OCI-LY7 (cell line): ENCODE data around the gene TNS1.

Experiments used
- EZH2phosphoT487 ChIP-seq: fragments of 200-600 bp; sonication (generic); IDR thresholded peaks from 2 replicates; pipeline ENCODE4 v1.6.1; 2018; ENCODE audit warnings: low read depth, borderline replicate concordance, mild to moderate bottlenecking, mixed run types, antibody characterized with exemption, low read length, moderate library complexity, mixed read lengths
- TF ChIP-seq, protein P1 (sequence below): fragments of 200-600 bp; sonication (generic); conservative IDR thresholded peaks from 2 replicates; pipeline ENCODE4 v1.5.1; 2014; ENCODE audit warnings: mild to moderate bottlenecking, antibody characterized with exemption, low read length, moderate library complexity, mixed read lengths

DNA sequence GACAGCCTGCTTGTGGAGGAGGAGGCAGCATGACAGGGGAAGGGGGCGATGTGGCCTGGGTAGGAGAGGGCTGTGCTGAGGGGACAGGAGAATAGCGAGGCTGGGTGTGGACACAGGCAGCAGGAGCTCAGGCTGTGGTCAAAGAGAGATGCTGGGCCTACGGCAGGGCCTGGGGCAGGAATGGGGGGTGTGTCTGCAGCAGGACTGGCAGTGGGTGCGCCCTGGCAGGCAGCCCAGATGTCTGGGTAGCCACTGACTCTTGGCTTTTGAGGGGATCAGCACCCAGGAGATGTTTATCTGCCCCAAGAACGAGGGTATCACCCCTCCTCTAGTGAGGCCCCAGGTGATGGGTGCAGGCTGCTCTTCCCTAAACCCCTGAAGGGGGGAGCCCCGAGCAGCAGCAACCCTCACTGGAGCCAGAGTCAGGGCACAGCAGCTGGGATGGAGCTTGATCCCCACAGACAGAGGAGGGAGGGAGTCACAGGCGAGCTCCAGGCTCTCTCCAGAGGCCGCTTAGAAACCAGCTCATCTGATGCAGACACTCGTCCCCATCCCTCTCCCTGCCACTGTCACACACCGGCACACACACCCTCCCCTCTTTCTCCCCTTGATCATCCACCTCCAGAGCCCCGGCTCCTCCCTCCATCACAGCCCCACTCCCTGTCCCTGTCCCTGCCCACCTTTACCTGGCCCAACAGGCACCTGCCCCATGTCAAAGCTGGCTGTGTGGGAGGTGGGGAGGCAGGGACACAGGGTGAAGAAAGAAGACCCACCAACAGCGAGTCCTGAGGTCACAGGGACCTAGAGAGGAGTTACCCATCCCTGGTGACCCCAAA, 29.8 kb upstream of the TNS1 start:
- TF ChIP-seq, protein P1, sequence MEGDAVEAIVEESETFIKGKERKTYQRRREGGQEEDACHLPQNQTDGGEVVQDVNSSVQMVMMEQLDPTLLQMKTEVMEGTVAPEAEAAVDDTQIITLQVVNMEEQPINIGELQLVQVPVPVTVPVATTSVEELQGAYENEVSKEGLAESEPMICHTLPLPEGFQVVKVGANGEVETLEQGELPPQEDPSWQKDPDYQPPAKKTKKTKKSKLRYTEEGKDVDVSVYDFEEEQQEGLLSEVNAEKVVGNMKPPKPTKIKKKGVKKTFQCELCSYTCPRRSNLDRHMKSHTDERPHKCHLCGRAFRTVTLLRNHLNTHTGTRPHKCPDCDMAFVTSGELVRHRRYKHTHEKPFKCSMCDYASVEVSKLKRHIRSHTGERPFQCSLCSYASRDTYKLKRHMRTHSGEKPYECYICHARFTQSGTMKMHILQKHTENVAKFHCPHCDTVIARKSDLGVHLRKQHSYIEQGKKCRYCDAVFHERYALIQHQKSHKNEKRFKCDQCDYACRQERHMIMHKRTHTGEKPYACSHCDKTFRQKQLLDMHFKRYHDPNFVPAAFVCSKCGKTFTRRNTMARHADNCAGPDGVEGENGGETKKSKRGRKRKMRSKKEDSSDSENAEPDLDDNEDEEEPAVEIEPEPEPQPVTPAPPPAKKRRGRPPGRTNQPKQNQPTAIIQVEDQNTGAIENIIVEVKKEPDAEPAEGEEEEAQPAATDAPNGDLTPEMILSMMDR = no peak
- no peak for TF ChIP-seq EZH2phosphoT487
